ENCODE measurements around the gene SIRT2. TPM values are rescaled to one million over a fixed set of nuclear protein-coding genes. Genes with fewer than 3 reads are reported as not detected.

Gene SIRT2
- total and polyA plus RNA-seq, 2 of the 13 experiments (the other 11 are each of a cell fraction or from before 2014, with no cell fraction given), result 22.3 to 26.1 TPM

GRCh38 chr19:38933544-38933943 is 34.1 kb upstream of the SIRT2 start:
- WGBS (ENCODE audit: low lambda C conversion rate), result 68% methylated on average over 4 of the region's 4 CpGs
- BruUV-seq (replicated peaks), result no TSS peak
- intact Hi-C loops (cut with micrococcal nuclease; ENCODE audit: unreplicated experiment) (loop anchor here (5.0 kb wide), 2 partner anchors 201 to 276 kb away; no protein-coding TSS in a partner anchor), in situ Hi-C loops (cut with HindIII; ENCODE audit: extremely low pct_ligation_motif_present, low pct_unique_long_range_greater_than_20kb) (no loop called here)
- ChIA-PET POLR2A (interaction anchor here (1.2 to 1.7 kb wide), 2 partner anchors 33 to 102 kb away, joined by 3 to 4 read pairs; partner anchors contain the start of genes ECH1, NFKBIB and SIRT2), CTCF (ENCODE audit: low intra/inter-chr PET ratio, low total read pairs) (no interaction called here)
- H3K4me2 ChIP-seq (ENCODE audit: low read depth, low read length), result no peak overlapping the region
- H3K9me3 ChIP-seq (ENCODE audit: low read length), result 0 out of 2 replicates have a peak, but pooled peaks cover 5% of the 10 kb centered on the region
- ATAC-seq (no peak), DNase-seq (ENCODE audit: low spot score) (no peak), FAIRE-seq (no peak)
- H3K79me2 ChIP-seq (ENCODE audit: insufficient read depth, low read length), result peaks cover 25% of the 10 kb centered on the region
- peaks cover 50% of the 10 kb centered on the region for H3K4me1 ChIP-seq (ENCODE audit: insufficient read depth, low read length)
- no peaks in the 10 kb centered on the region for H3K27me3 ChIP-seq (ENCODE audit: control insufficient read depth in 1 of 2, insufficient read depth in 2 of 2, low read length in 2 of 2)
- H4K20me1 ChIP-seq (ENCODE audit: insufficient read depth, low read length), result no peaks in the 10 kb centered on the region; the same call in 1 of the 2 replicates
- no peaks in the 10 kb centered on the region; a peak in 2 of 5 replicates for H3K36me3 ChIP-seq (replicated peaks in 1 of 2; ENCODE audit: control insufficient read depth in 1 of 2, insufficient read depth in 2 of 2, low read length in 2 of 2)
- TF ChIP-seq ZNF430 (CRISPR knock-in tag; IDR thresholded peaks at IDR 0.05), result no peak
- TF ChIP-seq ZNF121 (CRISPR knock-in tag; IDR thresholded peaks at IDR 0.05), result peak; percentile 78
- TF ChIP-seq POLR2G (IDR thresholded peaks at IDR 0.05; ENCODE audit: low read depth, low read length), result 0 out of 2 replicates have a peak, but pooled peaks have one; percentile 10
- TF ChIP-seq KLF13 (CRISPR knock-in tag; IDR thresholded peaks at IDR 0.05), result 0 out of 2 replicates have a peak, but pooled peaks have one; percentile 26
- no peak overlapping the region for H3K9ac ChIP-seq (ENCODE audit: insufficient read depth, low read depth, low read length)
- no peak overlapping the region for H3K27ac ChIP-seq (ENCODE audit: extremely low read length, insufficient read depth, low read length)
- no peak overlapping the region for H2AFZ ChIP-seq (ENCODE audit: low read length)
- H3K4me3 ChIP-seq (replicated peaks in 1 of 3; ENCODE audit: insufficient read depth in 1 of 3, low read depth in 2 of 3, low read length in 3 of 3), result no peak overlapping the region

GRCh38 chr19:38932425-38933179 is 33.2 kb upstream of the SIRT2 start:
- Histone ChIP-seq H3K4me2 (ENCODE audit: low read depth, low read length) (peak overlapping the region; percentile 83; the same call in 1 of the 2 replicates), H3K27me3 (ENCODE audit: control insufficient read depth in 1 of 2, insufficient read depth in 2 of 2, low read length in 2 of 2) (no peaks in the 10 kb centered on the region), H3K79me2 (ENCODE audit: insufficient read depth, low read length) (peaks cover 31% of the 10 kb centered on the region), H3K27ac (ENCODE audit: extremely low read length, insufficient read depth, low read length) (no peak overlapping the region), H4K20me1 (ENCODE audit: insufficient read depth, low read length) (no peaks in the 10 kb centered on the region; the same call in 1 of the 2 replicates), H3K36me3 (replicated peaks in 1 of 2; ENCODE audit: control insufficient read depth in 1 of 2, insufficient read depth in 2 of 2, low read length in 2 of 2) (no peaks in the 10 kb centered on the region; a peak in 2 of 5 replicates), H3K4me1 (ENCODE audit: insufficient read depth, low read length) (peaks cover 50% of the 10 kb centered on the region), H2AFZ (ENCODE audit: low read length) (no peak overlapping the region), H3K9ac (ENCODE audit: insufficient read depth, low read depth, low read length) (no peak overlapping the region), H3K9me3 (ENCODE audit: low read length) (0 out of 2 replicates have a peak, but pooled peaks cover 5% of the 10 kb centered on the region), H3K4me3 (replicated peaks in 1 of 3; ENCODE audit: insufficient read depth in 1 of 3, low read depth in 2 of 3, low read length in 3 of 3) (no peak overlapping the region)
- 95% methylated on average over 16 of the region's 29 CpGs for WGBS (ENCODE audit: low lambda C conversion rate)
- CTCF ChIA-PET (ENCODE audit: low intra/inter-chr PET ratio, low total read pairs), result no interaction called here
- BruUV-seq (replicated peaks), result no TSS peak
- POLR2A ChIA-PET, result interaction anchor here (1.2 to 2.9 kb wide), 5 partner anchors 32 to 529 kb away, joined by 3 to 14 read pairs (median 11); partner anchors contain the start of genes ECH1, EIF3K, FAM98C and NFKBIB
- intact Hi-C loops (cut with micrococcal nuclease; ENCODE audit: unreplicated experiment) (loop anchor here (5.0 kb wide), 2 partner anchors 200 to 275 kb away; no protein-coding TSS in a partner anchor), in situ Hi-C loops (cut with HindIII; ENCODE audit: extremely low pct_ligation_motif_present, low pct_unique_long_range_greater_than_20kb) (no loop called here)
- ATAC-seq (no peak), DNase-seq (ENCODE audit: low spot score) (peak; percentile 63), FAIRE-seq (no peak)
- TF ChIP-seq ZNF335 (CRISPR knock-in tag; IDR thresholded peaks at IDR 0.05) (no peak), HMG20A (CRISPR knock-in tag; IDR thresholded peaks at IDR 0.05; ENCODE audit: borderline replicate concordance) (no peak), AGO2 (optimal IDR thresholded peaks at IDR 0.05; ENCODE audit: low read depth, low read length) (peak; percentile 73), ZNF414 (CRISPR knock-in tag; IDR thresholded peaks at IDR 0.05) (no peak), ZBTB38 (CRISPR knock-in tag; IDR thresholded peaks at IDR 0.05) (peak; percentile 62; the same call in 1 of the 2 replicates), ZNF337 (CRISPR knock-in tag; IDR thresholded peaks at IDR 0.05; ENCODE audit: borderline replicate concordance, low read depth) (no peak), IRX3 (CRISPR knock-in tag; IDR thresholded peaks at IDR 0.05; ENCODE audit: borderline replicate concordance, low read depth) (no peak), NFE2L2 (IDR thresholded peaks at IDR 0.05; ENCODE audit: low read length) (no peak), FOXA1 (IDR thresholded peaks at IDR 0.05) (no peak), FOXA1 (CRISPR knock-in tag; IDR thresholded peaks at IDR 0.05) (0 out of 2 replicates have a peak, but pooled peaks have one; percentile 25), THYN1 (CRISPR knock-in tag; IDR thresholded peaks at IDR 0.05; ENCODE audit: borderline replicate concordance, low read depth) (no peak)
- TF ChIP-seq, protein P1, sequence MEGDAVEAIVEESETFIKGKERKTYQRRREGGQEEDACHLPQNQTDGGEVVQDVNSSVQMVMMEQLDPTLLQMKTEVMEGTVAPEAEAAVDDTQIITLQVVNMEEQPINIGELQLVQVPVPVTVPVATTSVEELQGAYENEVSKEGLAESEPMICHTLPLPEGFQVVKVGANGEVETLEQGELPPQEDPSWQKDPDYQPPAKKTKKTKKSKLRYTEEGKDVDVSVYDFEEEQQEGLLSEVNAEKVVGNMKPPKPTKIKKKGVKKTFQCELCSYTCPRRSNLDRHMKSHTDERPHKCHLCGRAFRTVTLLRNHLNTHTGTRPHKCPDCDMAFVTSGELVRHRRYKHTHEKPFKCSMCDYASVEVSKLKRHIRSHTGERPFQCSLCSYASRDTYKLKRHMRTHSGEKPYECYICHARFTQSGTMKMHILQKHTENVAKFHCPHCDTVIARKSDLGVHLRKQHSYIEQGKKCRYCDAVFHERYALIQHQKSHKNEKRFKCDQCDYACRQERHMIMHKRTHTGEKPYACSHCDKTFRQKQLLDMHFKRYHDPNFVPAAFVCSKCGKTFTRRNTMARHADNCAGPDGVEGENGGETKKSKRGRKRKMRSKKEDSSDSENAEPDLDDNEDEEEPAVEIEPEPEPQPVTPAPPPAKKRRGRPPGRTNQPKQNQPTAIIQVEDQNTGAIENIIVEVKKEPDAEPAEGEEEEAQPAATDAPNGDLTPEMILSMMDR (CRISPR knock-in tag; IDR thresholded peaks at IDR 0.05), result peak; percentile 59

Data from HepG2 (cell line).